GM21737 (cell line): ENCODE data around the gene SH3PXD2A.

Experiments
- ATAC-seq: cut with Tn5 transposase; IDR thresholded peaks from one replicate; pipeline ENCODE4 v1.9.1; 2021; ENCODE audit warnings: mild to moderate bottlenecking, moderate library complexity; ENCODE audit not compliant: unreplicated experiment

SH3PXD2A gene

GRCh38 chr10:103692436-103692951, 162.9 kb downstream of the SH3PXD2A start:
- peak; percentile 53 for ATAC-seq

GRCh38 chr10:103691723-103692435, 163.5 kb downstream of the SH3PXD2A start:
- peak; percentile 21 for ATAC-seq

GRCh38 chr10:103691267-103691666, 164.1 kb downstream of the SH3PXD2A start:
- ATAC-seq: no peak

- ATAC-seq: no peak
Observed at GRCh38 chr10:103690281-103690680, 165.1 kb downstream of the SH3PXD2A start.

- ATAC-seq: no peak
Observed at GRCh38 chr10:103688491-103688890, 166.9 kb downstream of the SH3PXD2A start.

- no peak for ATAC-seq
Observed at GRCh38 chr10:103687718-103688117, 167.7 kb downstream of the SH3PXD2A start.

- no peak for ATAC-seq
Observed at GRCh38 chr10:103687172-103687571, 168.2 kb downstream of the SH3PXD2A start.

- peak; percentile 57 for ATAC-seq
Observed at GRCh38 chr10:103685880-103686669, 169.3 kb downstream of the SH3PXD2A start.

GRCh38 chr10:103683851-103684250, 171.5 kb downstream of the SH3PXD2A start:
- no peak for ATAC-seq

GRCh38 chr10:103682631-103683030, 172.7 kb downstream of the SH3PXD2A start:
- no peak for ATAC-seq

GRCh38 chr10:103681617-103682399, 173.6 kb downstream of the SH3PXD2A start:
- no peak for ATAC-seq

- no peak for ATAC-seq
Observed at GRCh38 chr10:103680869-103681236, 174.5 kb downstream of the SH3PXD2A start.

- ATAC-seq: peak; percentile 65
Observed at GRCh38 chr10:103679096-103679790, 176.1 kb downstream of the SH3PXD2A start.

GRCh38 chr10:103678178-103678526, 177.2 kb downstream of the SH3PXD2A start:
- ATAC-seq: peak; percentile 88

- ATAC-seq: no peak
Observed at GRCh38 chr10:103677486-103678177, 177.7 kb downstream of the SH3PXD2A start.

GRCh38 chr10:103676851-103677417, 178.4 kb downstream of the SH3PXD2A start:
- ATAC-seq: no peak

GRCh38 chr10:103676058-103676785, 179.2 kb downstream of the SH3PXD2A start:
- no peak for ATAC-seq

GRCh38 chr10:103673606-103674005, 181.8 kb downstream of the SH3PXD2A start:
- no peak for ATAC-seq

GRCh38 chr10:103672345-103672744, 183.0 kb downstream of the SH3PXD2A start:
- no peak for ATAC-seq
